ENCODE data around the gene ADPRS. TPM values are rescaled to one million over a fixed set of nuclear protein-coding genes. Genes with fewer than 3 reads are reported as not detected.

The ADPRS gene
- total RNA-seq, 1 donor from 2014 or later: 16.8 TPM

- H3K9me3 Mint-ChIP-seq (ENCODE audit: unreplicated experiment): peaks cover 3% of the 10 kb centered on the region
- H3K27ac Mint-ChIP-seq (ENCODE audit: unreplicated experiment): no peak overlapping the region
- no peak for TF ChIP-seq CTCF (IDR thresholded peaks at IDR 0.05; ENCODE audit: partially characterized antibody, unreplicated experiment)
- peaks cover 5% of the 10 kb centered on the region for H3K36me3 Mint-ChIP-seq (ENCODE audit: unreplicated experiment)
- H3K4me1 Mint-ChIP-seq (ENCODE audit: low read depth, unreplicated experiment): no peaks in the 10 kb centered on the region
- peaks cover 17% of the 10 kb centered on the region for H3K27me3 Mint-ChIP-seq (ENCODE audit: unreplicated experiment)
- no peak for DNase-seq
- H3K4me3 Mint-ChIP-seq (ENCODE audit: unreplicated experiment): no peak overlapping the region
Observed at GRCh38 chr1:36108314-36108713, 19.6 kb downstream of the ADPRS start.

GRCh38 chr1:36109041-36109679 lies 20.5 kb downstream of the ADPRS start:
- Mint-ChIP-seq H3K4me3 (ENCODE audit: unreplicated experiment) (no peak overlapping the region), H3K4me1 (ENCODE audit: low read depth, unreplicated experiment) (no peaks in the 10 kb centered on the region), H3K9me3 (ENCODE audit: unreplicated experiment) (peaks cover 3% of the 10 kb centered on the region), H3K27ac (ENCODE audit: unreplicated experiment) (no peak overlapping the region), H3K27me3 (ENCODE audit: unreplicated experiment) (peaks cover 17% of the 10 kb centered on the region), H3K36me3 (ENCODE audit: unreplicated experiment) (peaks cover 5% of the 10 kb centered on the region)
- DNase-seq: no peak
- TF ChIP-seq CTCF (IDR thresholded peaks at IDR 0.05; ENCODE audit: partially characterized antibody, unreplicated experiment): no peak

- DNase-seq: no peak
- peaks cover 18% of the 10 kb centered on the region for H3K27me3 Mint-ChIP-seq (ENCODE audit: unreplicated experiment)
- H3K4me3 Mint-ChIP-seq (ENCODE audit: unreplicated experiment): no peak overlapping the region
- no peak overlapping the region for H3K27ac Mint-ChIP-seq (ENCODE audit: unreplicated experiment)
- no peaks in the 10 kb centered on the region for H3K9me3 Mint-ChIP-seq (ENCODE audit: unreplicated experiment)
- H3K36me3 Mint-ChIP-seq (ENCODE audit: unreplicated experiment): peaks cover 5% of the 10 kb centered on the region
- H3K4me1 Mint-ChIP-seq (ENCODE audit: low read depth, unreplicated experiment): no peaks in the 10 kb centered on the region
- no peak for TF ChIP-seq CTCF (IDR thresholded peaks at IDR 0.05; ENCODE audit: partially characterized antibody, unreplicated experiment)
Observed at GRCh38 chr1:36111151-36111550, 22.5 kb downstream of the ADPRS start.

DNA sequence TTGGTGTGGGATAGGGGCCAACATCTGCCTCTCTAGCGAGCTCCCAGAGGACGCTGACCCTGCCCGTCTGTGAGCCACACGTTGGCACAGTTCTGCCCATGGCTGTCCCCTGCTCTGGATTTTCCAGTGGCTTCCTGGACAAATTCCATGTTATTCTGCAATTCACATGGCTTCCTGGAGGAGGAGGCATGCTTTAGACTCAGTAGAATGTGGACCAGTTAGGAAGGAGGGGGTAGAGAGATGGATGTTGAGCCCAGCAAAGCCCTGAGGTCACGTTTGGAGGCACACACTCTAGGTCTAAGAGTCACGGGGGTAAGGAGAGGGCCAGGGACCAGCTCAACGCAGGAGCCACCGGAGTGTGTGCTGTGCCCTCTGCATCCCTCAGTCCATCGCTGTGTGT lies 24.1 kb downstream of the ADPRS start:
- H3K4me3 Mint-ChIP-seq (ENCODE audit: unreplicated experiment): no peak overlapping the region
- peaks cover 5% of the 10 kb centered on the region for H3K36me3 Mint-ChIP-seq (ENCODE audit: unreplicated experiment)
- no peak overlapping the region for H3K27ac Mint-ChIP-seq (ENCODE audit: unreplicated experiment)
- H3K27me3 Mint-ChIP-seq (ENCODE audit: unreplicated experiment): peaks cover 24% of the 10 kb centered on the region
- no peak for TF ChIP-seq CTCF (IDR thresholded peaks at IDR 0.05; ENCODE audit: partially characterized antibody, unreplicated experiment)
- no peaks in the 10 kb centered on the region for H3K9me3 Mint-ChIP-seq (ENCODE audit: unreplicated experiment)
- H3K4me1 Mint-ChIP-seq (ENCODE audit: low read depth, unreplicated experiment): no peaks in the 10 kb centered on the region
- no peak for DNase-seq

- no peak for DNase-seq
- Mint-ChIP-seq H3K4me3 (ENCODE audit: unreplicated experiment) (no peak overlapping the region), H3K9me3 (ENCODE audit: unreplicated experiment) (no peaks in the 10 kb centered on the region), H3K4me1 (ENCODE audit: low read depth, unreplicated experiment) (no peaks in the 10 kb centered on the region), H3K36me3 (ENCODE audit: unreplicated experiment) (peaks cover 5% of the 10 kb centered on the region), H3K27ac (ENCODE audit: unreplicated experiment) (no peak overlapping the region), H3K27me3 (ENCODE audit: unreplicated experiment) (peaks cover 22% of the 10 kb centered on the region)
- no peak for TF ChIP-seq CTCF (IDR thresholded peaks at IDR 0.05; ENCODE audit: partially characterized antibody, unreplicated experiment)
Observed at GRCh38 chr1:36114371-36114770, 25.7 kb downstream of the ADPRS start.

All from glutamatergic neuron (in vitro differentiated cells).